RPMI7951 (cell line): Measurements from ENCODE around the gene SPATA31E1. TPM values are rescaled to one million over a fixed set of nuclear protein-coding genes. Genes with fewer than 3 reads are reported as not detected.

Experiments
- DNase-seq: peaks from one replicate; pipeline ENCODE4 v3.0.0-alpha.2; 2012; ENCODE audit warnings: low read depth
- total RNA-seq: library from RNA; depleted of rRNA; stranded (reverse); fragments of >200 nt; shearing (Covaris generic); gene quantifications from 2 replicates; pipeline ENCODE4 v1.2.3, GENCODE V29; 2014

SPATA31E1 gene
- total RNA-seq, 1 experiment from 2014 or later: not detected

- DNase-seq: no peak
Measured at GRCh38 chr9:87863882-87864465, 18.7 kb upstream of the SPATA31E1 start.

- no peak for DNase-seq
Measured at GRCh38 chr9:87864915-87865314, 17.8 kb upstream of the SPATA31E1 start.

- no peak for DNase-seq
Measured at GRCh38 chr9:87865626-87866025, 17.1 kb upstream of the SPATA31E1 start.

GRCh38 chr9:87867391-87867790 lies 15.3 kb upstream of the SPATA31E1 start:
- DNase-seq: no peak

GRCh38 chr9:87868175-87868574 lies 14.5 kb upstream of the SPATA31E1 start:
- DNase-seq: no peak

- no peak for DNase-seq
Measured at GRCh38 chr9:87868635-87869034, 14.0 kb upstream of the SPATA31E1 start.

DNA sequence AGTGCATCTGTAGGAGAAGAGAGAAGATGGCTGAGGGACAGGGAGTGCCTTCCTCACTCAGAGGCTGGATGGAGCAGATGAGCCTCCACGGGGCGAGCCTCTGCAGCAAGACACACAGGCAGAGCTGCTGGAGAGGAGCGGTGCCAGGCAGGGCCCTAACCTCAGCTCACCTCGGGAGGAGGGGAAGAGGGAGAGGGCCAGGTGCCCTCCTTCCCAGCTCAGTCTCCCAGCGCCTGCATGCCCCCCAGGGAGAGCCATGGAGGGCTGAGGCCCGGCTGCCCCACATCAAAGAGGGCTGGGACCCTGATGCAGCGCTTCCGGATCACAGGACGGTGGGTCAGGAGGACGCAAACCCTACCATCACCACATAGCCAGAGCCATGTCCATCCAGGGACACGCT lies 13.6 kb upstream of the SPATA31E1 start:
- DNase-seq: no peak

GRCh38 chr9:87871425-87872078 lies 11.1 kb upstream of the SPATA31E1 start:
- DNase-seq: no peak

DNA sequence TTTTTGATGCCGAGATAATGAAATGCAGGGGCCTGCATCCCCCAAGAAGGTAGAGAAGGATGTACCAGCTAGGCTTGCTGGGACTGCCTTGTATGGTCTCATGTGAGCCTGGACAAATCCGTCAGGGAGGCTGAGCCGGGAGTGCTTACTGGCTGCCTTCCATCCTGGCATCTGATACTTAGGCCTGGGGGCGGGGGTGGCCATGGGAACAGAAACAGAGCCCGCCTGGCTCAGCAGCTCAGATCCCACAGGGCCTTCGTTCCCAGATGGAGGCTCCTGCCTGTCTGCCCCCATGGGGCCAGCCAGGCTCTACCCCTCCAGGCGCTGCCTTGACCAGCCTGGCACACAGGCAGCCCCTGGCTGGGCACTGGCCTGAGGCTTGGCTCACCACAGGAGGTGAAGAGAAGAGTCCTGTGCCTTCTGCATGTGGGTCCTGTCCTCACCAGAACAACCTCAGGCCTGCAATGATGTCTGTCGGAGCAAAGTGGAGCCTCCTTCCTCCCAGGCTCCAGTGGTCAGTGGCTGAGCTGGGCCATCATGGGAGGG lies 10.5 kb upstream of the SPATA31E1 start:
- peak; percentile 55 for DNase-seq

DNA sequence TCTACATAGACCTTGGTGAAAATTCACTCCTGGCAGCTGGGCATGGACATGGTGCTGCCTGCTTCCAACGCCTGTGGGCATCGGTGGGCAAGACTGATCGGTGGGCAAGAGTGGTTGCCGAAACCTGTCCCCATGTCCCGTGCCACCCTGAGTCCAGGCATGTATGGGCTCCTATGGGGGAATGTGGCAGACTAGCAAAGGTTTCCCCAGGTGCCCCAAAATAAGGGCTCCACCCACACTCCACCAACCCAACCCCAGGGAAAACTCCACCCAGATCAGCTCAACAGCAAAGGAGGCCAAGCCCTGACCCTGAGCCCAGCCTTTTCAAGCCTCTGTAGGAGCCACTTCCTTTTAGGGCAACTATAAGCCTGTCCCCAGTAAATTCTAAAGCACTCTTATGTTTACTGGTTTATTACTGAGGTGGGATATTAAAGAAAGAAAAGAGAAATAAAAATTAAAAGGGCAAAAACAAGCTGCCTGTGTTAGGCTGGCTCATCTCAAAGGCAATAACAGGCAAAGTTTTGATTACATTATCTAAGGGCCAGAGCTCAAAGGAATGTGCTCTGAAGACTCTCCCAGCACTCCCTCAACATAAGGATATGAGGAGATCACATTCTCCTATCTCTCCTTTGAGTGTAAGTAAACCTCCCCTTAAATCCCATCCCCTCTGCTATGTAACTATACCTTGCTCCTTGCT lies 8.9 kb upstream of the SPATA31E1 start:
- no peak for DNase-seq

- DNase-seq: no peak
Measured at GRCh38 chr9:87874304-87874623, 8.4 kb upstream of the SPATA31E1 start.

DNA sequence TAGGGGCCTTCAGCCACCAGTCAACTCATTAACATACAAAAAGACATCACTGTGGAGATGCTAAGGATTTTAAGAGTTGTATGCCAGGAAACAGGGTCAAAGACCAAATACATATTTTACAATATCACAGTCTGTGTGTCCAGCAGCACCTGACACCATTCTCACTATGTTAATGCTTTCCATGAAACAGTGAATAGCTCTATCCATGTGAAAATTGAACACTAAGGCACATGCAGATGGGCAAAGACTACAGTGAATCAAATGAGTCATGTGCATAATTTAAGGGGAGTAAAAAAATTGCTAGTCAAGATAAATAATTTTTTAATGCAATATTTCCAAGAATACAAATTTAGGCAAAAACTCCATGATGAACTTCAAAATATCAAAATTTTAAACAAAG lies 7.6 kb upstream of the SPATA31E1 start:
- DNase-seq: no peak

- DNase-seq: no peak
Measured at GRCh38 chr9:87875831-87876545, 6.7 kb upstream of the SPATA31E1 start.

DNA sequence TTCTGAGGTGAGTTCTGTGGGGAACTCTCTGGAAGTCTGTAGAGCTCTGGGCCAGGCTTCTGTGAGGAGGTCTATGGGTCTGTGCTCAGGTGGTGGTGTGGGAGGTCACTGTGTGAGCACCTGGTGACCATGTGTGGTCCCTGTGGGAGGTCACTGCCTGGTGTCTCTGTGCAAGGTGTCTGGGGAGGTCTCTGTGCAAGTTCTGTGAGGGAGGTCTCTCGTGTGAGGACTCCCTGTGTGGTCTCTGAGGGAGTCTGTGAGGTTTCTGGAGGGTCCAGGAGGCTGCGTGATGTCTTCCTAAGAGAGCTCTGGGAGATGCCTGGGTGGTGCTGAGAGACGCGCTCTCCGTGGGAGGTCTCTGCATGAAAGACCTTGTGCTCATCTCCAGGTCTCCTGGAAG lies 6.0 kb upstream of the SPATA31E1 start:
- DNase-seq: no peak

DNA sequence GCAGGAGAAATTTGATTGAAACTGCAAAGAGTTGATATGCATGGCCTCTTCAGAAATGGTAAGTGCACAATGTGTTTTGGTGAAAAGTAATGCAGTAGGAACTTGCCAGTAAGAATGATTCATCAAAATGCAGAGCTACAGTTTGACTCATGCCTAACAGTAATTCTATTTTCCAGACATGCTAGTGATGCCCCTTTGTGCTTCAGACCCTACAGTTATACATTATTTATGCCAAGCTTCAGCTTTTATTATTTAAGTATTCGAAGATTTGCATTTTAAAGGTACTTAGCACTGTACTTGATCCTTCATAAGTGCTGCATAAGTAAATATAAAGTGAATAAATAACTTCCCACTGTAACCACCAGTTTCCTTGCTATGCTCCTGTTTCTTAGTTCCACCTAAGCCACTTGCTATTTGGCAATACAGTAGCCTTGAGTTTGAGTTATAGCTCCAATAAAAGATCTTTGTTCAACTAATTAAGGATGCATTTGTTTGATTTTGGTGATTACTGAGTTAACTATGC lies 3.6 kb upstream of the SPATA31E1 start:
- peak; percentile 67 for DNase-seq

- no peak for DNase-seq
Measured at GRCh38 chr9:87880116-87880515, 2.6 kb upstream of the SPATA31E1 start.

GRCh38 chr9:87880683-87881082 lies 2.0 kb upstream of the SPATA31E1 start:
- DNase-seq: no peak

DNA sequence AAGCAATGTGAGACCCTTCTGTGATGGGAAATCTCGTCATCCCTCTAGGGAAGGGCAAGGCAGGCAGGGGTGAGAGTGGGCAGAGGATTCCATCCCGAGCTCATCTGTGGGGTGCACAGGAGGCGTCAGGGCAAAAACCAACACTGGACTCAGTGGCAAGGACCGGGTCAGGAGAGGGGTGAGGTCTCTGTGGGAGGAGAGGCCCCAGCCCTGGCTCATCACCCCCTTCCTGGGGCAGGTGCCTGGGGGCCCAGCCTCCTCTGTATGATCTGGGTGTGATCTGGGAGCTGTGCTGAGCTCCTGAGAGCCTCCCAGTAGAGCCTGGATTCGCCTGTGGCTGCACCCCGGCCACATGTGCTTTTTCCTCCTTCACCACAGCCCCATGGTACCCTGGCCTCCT lies 597 bp downstream of the SPATA31E1 start:
- no peak for DNase-seq

GRCh38 chr9:87883990-87884389 lies 1.3 kb downstream of the SPATA31E1 start:
- DNase-seq: no peak

- DNase-seq: no peak
Measured at GRCh38 chr9:87884578-87885459, 2.1 kb downstream of the SPATA31E1 start.

DNA sequence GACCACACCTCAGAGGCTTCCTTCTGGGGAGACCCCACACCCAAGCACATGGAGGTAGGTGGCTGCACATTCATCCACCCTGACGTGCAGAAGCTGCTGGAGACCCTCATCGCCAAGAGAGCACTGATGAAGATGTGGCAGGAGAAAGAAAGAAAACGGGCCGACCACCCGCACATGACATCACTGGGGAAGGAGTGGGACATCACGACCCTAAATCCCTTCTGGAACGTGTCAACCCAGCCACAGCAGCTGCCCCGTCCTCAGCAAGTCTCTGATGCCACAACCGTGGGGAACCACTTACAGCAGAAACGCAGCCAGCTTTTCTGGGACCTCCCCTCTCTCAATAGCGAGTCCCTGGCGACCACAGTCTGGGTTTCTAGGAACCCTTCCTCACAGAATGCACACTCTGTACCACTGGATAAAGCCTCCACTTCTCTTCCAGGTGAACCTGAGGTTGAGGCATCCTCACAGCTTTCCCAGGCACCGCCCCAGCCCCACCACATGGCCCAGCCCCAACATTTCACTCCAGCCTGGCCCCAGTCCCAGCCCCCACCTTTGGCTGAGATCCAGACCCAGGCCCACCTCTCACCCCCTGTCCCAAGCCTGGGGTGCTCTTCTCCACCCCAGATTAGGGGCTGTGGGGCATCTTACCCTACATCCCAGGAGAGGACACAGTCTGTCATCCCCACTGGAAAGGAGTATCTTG lies 3.0 kb downstream of the SPATA31E1 start:
- no peak for DNase-seq
